ENCODE measurements around the gene TNFRSF11A.

DNA sequence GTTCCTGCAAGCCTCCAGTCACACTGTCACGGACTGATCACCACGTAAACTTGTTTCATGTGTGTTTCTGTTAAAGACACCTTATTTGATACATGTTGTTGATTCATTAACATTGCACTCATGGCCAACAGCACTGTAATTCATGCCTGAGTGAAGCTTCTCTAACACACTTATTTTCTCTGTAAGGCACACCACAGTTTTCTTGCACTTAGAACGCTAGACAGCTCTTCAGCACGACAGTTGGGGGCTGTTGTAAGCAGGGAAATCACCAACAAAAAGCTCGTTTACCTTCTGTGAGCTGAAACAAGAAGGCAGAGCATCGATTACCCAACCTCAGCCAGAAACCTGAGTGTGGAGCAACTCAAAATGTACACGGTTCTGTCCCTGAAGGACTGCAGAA is 28.1 kb downstream of the TNFRSF11A start:
- no peak for TF ChIP-seq SMC3 (conservative IDR thresholded peaks at IDR 0.05; ENCODE audit: poor library complexity)
- TF ChIP-seq, protein P1, sequence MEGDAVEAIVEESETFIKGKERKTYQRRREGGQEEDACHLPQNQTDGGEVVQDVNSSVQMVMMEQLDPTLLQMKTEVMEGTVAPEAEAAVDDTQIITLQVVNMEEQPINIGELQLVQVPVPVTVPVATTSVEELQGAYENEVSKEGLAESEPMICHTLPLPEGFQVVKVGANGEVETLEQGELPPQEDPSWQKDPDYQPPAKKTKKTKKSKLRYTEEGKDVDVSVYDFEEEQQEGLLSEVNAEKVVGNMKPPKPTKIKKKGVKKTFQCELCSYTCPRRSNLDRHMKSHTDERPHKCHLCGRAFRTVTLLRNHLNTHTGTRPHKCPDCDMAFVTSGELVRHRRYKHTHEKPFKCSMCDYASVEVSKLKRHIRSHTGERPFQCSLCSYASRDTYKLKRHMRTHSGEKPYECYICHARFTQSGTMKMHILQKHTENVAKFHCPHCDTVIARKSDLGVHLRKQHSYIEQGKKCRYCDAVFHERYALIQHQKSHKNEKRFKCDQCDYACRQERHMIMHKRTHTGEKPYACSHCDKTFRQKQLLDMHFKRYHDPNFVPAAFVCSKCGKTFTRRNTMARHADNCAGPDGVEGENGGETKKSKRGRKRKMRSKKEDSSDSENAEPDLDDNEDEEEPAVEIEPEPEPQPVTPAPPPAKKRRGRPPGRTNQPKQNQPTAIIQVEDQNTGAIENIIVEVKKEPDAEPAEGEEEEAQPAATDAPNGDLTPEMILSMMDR (IDR thresholded peaks at IDR 0.05; ENCODE audit: poor library complexity, severe bottlenecking): no peak
- TF ChIP-seq EP300 (conservative IDR thresholded peaks at IDR 0.05; ENCODE audit: poor library complexity, severe bottlenecking): no peak
- TF ChIP-seq POLR2AphosphoS5 (IDR thresholded peaks at IDR 0.05): no peak
- TF ChIP-seq REST (IDR thresholded peaks at IDR 0.05; ENCODE audit: borderline replicate concordance): no peak

Data from neural cell (in vitro differentiated cells).